GM19351 (cell line): Measurements from ENCODE around the gene ZNF397.
A peak's percentile ranks its signal among the peaks of the same experiment; 100 is the strongest.

Source experiments
- ATAC-seq: cut with Tn5 transposase; IDR thresholded peaks from one replicate; pipeline ENCODE4 v1.9.1; 2021; ENCODE audit warnings: mild to moderate bottlenecking, moderate library complexity; ENCODE audit not compliant: unreplicated experiment

The ZNF397 gene

GRCh38 chr18:35245719-35246317 is 5.0 kb downstream of the ZNF397 start:
- ATAC-seq = no peak

DNA sequence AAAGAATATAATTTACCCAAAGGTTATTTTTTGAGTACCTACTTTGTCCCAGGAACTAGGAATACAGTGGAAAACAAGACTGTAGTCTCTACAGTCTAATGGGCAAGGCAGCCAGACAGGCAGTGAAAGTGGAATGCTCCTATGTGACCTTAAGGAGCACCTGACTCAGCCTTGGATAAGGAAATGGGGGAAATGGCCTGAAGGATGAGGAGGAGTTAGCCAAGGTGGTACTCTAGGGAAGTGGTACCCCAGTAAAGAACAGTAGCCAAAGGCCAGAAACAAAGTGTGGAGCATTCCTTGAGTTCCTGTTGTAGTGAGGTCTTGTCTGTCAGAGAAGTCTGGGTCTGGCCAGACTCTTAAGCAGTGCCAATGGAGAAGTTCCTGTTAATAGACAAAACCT is 6.0 kb downstream of the ZNF397 start:
- no peak for ATAC-seq

GRCh38 chr18:35247412-35248249 is 6.8 kb downstream of the ZNF397 start:
- no peak for ATAC-seq

GRCh38 chr18:35248429-35248828 is 7.6 kb downstream of the ZNF397 start:
- ATAC-seq = no peak

- no peak for ATAC-seq
Measured at GRCh38 chr18:35252466-35252865, 11.6 kb downstream of the ZNF397 start.

DNA sequence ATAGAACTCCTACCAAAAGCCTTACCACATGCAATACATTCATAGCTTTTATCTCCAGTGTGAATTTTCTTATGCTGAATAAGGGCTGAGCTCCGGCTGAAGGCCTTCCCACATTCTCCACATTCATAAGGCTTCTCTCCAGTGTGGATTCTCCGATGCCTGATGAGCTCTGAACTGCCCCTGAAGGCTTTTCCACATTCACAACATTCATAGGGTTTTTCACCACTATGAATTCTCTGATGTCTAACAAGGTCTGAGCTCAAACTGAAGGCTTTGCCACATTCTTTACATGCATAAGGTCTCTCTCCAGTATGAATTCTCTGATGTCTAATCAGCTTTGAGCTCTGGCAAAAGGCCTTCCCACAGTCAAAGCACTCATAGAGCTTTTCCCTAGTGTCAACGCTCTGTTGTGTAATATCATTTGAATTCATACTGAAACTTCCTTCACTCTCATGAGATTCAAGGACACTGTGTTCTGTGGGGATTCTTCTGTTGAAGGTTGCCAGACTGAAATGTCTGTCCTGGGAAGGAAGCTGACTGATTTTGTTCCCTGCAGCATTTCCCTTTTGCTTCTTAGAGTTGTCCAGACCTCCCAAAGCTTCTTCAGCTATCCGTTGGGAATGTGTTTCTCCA is 12.9 kb downstream of the ZNF397 start:
- ATAC-seq = no peak

- no peak for ATAC-seq
Measured at GRCh38 chr18:35256947-35257346, 16.1 kb downstream of the ZNF397 start.

- no peak for ATAC-seq
Measured at GRCh38 chr18:35264409-35264808, 23.6 kb downstream of the ZNF397 start.

- ATAC-seq = peak; percentile 60
Measured at GRCh38 chr18:35267161-35267651, 26.4 kb downstream of the ZNF397 start.

DNA sequence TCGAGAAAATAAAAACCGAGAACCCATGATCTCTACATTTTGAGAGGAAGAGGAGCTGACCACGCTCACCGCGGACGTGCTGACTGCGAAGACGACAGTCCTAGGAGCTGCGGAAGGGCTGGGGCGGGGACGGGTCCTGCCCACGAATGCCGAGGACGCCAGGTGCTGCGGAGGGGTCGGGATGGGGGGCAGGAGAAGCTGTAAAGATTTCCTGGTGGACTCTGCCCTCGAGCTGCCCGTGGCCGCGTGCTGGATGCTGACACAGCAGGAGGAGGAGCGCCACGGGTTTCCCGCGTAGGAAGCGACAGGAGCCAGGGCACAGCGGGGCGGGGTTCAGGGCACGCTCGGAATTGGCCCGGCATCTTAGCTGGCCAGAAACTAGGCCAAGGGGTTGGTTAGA is 27.0 kb downstream of the ZNF397 start:
- ATAC-seq = no peak

DNA sequence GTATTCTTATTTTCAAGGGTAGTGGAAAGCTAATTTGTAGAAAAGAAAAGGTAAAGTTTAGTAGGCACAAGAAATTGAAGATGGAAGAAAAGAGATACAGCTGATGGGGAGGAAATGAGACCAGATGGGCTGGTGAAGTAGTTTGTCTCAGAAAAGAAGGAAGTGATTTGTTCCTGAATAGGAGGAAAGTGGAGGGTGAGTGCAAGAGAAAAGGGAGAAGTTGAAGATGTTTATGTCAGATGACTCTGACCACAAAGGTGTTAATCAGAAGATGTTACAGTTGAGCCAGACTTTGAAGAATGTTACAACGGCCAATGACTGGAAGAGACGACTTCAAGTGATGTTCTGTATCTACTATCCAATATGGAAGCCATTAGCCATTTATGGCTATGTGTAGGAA is 28.0 kb downstream of the ZNF397 start:
- no peak for ATAC-seq

DNA sequence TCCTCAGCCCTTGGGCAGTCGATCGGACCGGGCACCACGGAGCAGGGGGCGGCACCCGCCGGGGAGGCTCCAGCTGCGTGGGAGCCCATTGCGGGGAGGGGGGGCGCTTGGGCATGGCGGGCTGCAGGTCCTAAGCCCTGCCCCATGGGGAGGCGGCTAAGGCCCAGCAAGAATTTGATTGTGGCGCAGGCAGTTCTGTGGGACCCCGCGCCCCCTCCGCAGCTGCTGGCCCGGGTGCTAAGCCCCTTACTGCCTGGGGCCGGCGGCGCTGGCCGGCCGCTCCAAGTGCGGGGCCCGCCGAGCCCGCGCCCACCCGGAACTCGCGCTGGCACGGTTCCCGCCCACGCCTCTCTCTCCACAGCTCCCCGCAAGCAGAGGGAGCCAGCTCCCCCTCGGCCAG is 30.8 kb downstream of the ZNF397 start:
- no peak for ATAC-seq

DNA sequence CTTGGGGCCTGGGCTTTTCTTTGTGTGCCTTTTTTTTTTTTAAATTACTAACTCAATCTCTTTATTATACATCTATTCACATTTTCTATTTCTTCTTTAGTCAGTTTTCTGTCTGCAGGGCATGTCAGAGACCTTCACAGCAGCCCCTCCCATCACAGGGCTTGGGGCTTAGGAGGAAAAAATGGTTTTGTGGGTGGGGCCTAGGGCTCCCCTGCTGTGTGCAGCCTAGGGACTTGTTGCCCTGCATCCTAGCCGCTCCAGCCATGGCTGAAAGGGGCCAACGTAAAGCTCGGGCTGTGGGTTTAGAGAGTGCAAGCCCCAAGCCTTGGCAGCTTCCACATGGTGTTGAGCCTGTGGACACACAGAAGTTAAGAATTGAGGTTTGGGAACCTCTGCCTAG is 35.4 kb downstream of the ZNF397 start:
- ATAC-seq = no peak

- no peak for ATAC-seq
Measured at GRCh38 chr18:35277633-35278032, 36.8 kb downstream of the ZNF397 start.

GRCh38 chr18:35278085-35278484 is 37.3 kb downstream of the ZNF397 start:
- no peak for ATAC-seq

GRCh38 chr18:35278969-35279368 is 38.1 kb downstream of the ZNF397 start:
- no peak for ATAC-seq

GRCh38 chr18:35282353-35282752 is 41.5 kb downstream of the ZNF397 start:
- no peak for ATAC-seq

- ATAC-seq = no peak
Measured at GRCh38 chr18:35283923-35284794, 43.3 kb downstream of the ZNF397 start.

DNA sequence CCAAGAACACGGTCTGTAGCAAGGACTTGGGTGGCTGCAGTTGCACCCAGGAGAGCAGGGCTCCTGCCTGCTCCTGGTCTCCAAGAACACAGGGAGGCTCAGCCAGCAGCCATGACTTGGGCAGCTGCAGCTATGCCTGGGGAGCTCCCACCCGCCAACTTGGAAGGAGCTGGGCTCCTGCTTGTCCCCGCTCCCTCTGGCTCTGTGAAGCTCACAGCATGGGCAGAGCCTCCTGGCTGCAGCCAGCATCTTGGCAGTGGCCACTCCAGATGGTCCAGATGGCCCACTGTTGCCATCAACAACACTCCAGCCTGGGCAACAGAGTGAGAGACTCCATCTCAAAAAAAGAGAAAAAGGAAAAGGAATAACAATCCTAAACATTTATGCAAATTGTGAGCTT is 44.0 kb downstream of the ZNF397 start:
- no peak for ATAC-seq

DNA sequence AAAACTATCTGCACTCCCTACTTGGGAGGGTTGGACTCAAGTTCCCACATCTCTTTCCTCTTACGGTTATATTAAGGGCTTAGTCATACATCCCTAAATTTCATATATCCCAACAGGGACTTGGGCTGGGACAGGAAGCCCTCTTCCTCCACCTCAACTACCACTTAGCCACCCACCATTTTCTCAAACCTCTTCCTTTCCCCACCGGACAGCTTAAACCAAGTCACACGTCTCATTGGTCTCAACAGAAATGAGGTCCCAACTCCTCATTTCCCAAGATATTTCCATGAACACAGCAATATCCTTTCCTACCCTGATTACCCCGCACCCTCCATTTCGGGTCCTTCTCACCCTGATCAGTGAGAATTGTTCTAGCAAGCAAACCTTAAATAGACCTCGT is 48.5 kb downstream of the ZNF397 start:
- ATAC-seq = no peak

DNA sequence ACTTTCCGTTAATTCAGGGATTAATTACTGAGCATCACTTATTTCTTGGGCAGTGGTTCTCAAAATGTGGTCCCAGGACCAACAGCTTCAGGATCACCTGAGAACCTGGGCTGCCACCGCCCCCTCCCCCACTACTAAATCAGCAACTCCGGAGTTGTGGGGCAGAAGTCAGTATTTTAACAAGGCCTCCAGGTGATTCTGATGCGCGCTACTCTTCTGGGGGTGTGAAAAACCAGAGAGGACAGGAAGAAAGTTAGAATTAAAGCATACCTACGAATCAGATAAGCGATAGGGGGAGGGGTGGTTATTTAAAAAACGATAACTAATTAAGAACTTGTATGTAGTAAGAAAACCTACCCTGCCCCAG is 48.9 kb downstream of the ZNF397 start:
- ATAC-seq = peak; percentile 29
